HepG2 (cell line): ENCODE data around the gene ZNF48. TPM values are rescaled to one million over a fixed set of nuclear protein-coding genes. Genes with fewer than 3 reads are reported as not detected.
A peak's percentile ranks its signal among the peaks of the same experiment; 100 is the strongest.

ENCODE experiments used
- AGO2 ChIP-seq: fragments of 200-400 bp; formaldehyde crosslinking; optimal IDR thresholded peaks from 2 replicates; pipeline ENCODE3; 2017; ENCODE audit warnings: mild to moderate bottlenecking, low read depth, low read length, moderate library complexity
- CHCHD3 ChIP-seq: sonication (generic); formaldehyde crosslinking; IDR thresholded peaks from 2 replicates; pipeline ENCODE4 v1.8.0; 2022; ENCODE audit warnings: mild to moderate bottlenecking, missing genetic modification reagents, moderate library complexity
- ERF ChIP-seq: IDR thresholded peaks from 2 replicates; pipeline ENCODE4 v1.6.1; 2018; ENCODE audit warnings: missing biosample characterization, missing genetic modification reagents
- FLYWCH1 ChIP-seq: sonication (generic); formaldehyde crosslinking; IDR thresholded peaks from 2 replicates; pipeline ENCODE4 v1.8.1; 2023; ENCODE audit warnings: mild to moderate bottlenecking, missing genetic modification reagents
- NPAS2 ChIP-seq: sonication (generic); formaldehyde crosslinking; IDR thresholded peaks from 2 replicates; pipeline ENCODE4 v1.8.0; 2022; ENCODE audit warnings: mild to moderate bottlenecking, missing genetic modification reagents, borderline replicate concordance
- NR3C1 ChIP-seq: sonication (generic); formaldehyde crosslinking; IDR thresholded peaks from 2 replicates; pipeline ENCODE4 v1.4.0; 2020; ENCODE audit warnings: missing genetic modification reagents
- PAX8 ChIP-seq: sonication (generic); formaldehyde crosslinking; IDR thresholded peaks from 2 replicates; pipeline ENCODE4 v1.8.0; 2022; ENCODE audit warnings: mild to moderate bottlenecking, missing genetic modification reagents, borderline replicate concordance
- RERE ChIP-seq: IDR thresholded peaks from 2 replicates; pipeline ENCODE4 v1.6.1; 2016; ENCODE audit warnings: low read depth, missing genetic modification reagents, missing compliant biosample characterization
- RFXAP ChIP-seq: sonication (generic); formaldehyde crosslinking; IDR thresholded peaks from 2 replicates; pipeline ENCODE4 v1.4.0; 2020; ENCODE audit warnings: missing genetic modification reagents, borderline replicate concordance
- TEF ChIP-seq: sonication (generic); formaldehyde crosslinking; IDR thresholded peaks from 2 replicates; pipeline ENCODE4 v1.5.0; 2020; ENCODE audit warnings: missing genetic modification reagents
- ZNF318 ChIP-seq: sonication (generic); formaldehyde crosslinking; IDR thresholded peaks from 2 replicates; pipeline ENCODE4 v1.4.0; 2020; ENCODE audit warnings: mild to moderate bottlenecking, missing genetic modification reagents
- ZNF619 ChIP-seq: sonication (generic); formaldehyde crosslinking; IDR thresholded peaks from 2 replicates; pipeline ENCODE4 v1.4.0; 2020; ENCODE audit warnings: mild to moderate bottlenecking, missing genetic modification reagents
- ZNF644 ChIP-seq: IDR thresholded peaks from 2 replicates; pipeline ENCODE4 v1.6.1; 2016; ENCODE audit warnings: low read depth
- ZNF724P ChIP-seq: sonication (generic); formaldehyde crosslinking; IDR thresholded peaks from 2 replicates; pipeline ENCODE4 v1.8.0; 2022; ENCODE audit warnings: missing genetic modification reagents, borderline replicate concordance
- ZNF788 ChIP-seq: sonication (generic); formaldehyde crosslinking; IDR thresholded peaks from 2 replicates; pipeline ENCODE4 v1.5.0; 2020; ENCODE audit warnings: mild to moderate bottlenecking, missing genetic modification reagents, borderline replicate concordance
- polyA plus RNA-seq, 8 experiments: library from polyadenylated mRNA; depleted of rRNA in 3 of 8; stranded (reverse) in 7 of 8; unstranded in 1 of 8; fragments of >200 nt; fragmentation: Illumina TruSeq in 4 of 8; extraction: Trizol in 4 of 8; gene quantifications; 2 replicates each; pipeline versions ENCODE4 v1.2.1 to v1.2.3, GENCODE V29; 2011 to 2016; ENCODE audit warnings: low read depth in 4 of 8, missing spikeins in 1 of 8, mixed read lengths in 1 of 8; ENCODE audit not compliant: insufficient read depth in 1 of 8
- total RNA-seq, 5 experiments: library from RNA; depleted of rRNA; stranded (reverse); fragments of >200 nt; fragmentation: Illumina TruSeq; extraction: Trizol; gene quantifications; 2 replicates each; pipeline ENCODE4 v1.2.3, GENCODE V29; 2016; ENCODE audit warnings: low read depth in 1 of 5

ZNF48 gene
- total and polyA plus RNA-seq, 2 of the 13 experiments (the other 11 are each of a cell fraction or from before 2014, with no cell fraction given) = 9.9 to 12.3 TPM

GRCh38 chr16:30371248-30371816 lies 23.9 kb upstream of the ZNF48 start (continued):
- no peak for TF ChIP-seq ZNF318
- TF ChIP-seq ZNF644 (CRISPR knock-in tag) = no peak
- TF ChIP-seq ZNF619 (CRISPR knock-in tag) = 0 out of 2 replicates have a peak, but pooled peaks have one; percentile 51
- no peak for TF ChIP-seq RERE (CRISPR knock-in tag)
- no peak for TF ChIP-seq PAX8
- no peak for TF ChIP-seq CHCHD3 (CRISPR knock-in tag)
- TF ChIP-seq ERF (CRISPR knock-in tag) = 0 out of 2 replicates have a peak, but pooled peaks have one; percentile 4
- no peak for TF ChIP-seq AGO2
- TF ChIP-seq RFXAP = no peak
- no peak for TF ChIP-seq NR3C1
- TF ChIP-seq FLYWCH1 (CRISPR knock-in tag) = no peak
- TF ChIP-seq ZNF724P (CRISPR knock-in tag) = no peak
- TF ChIP-seq NPAS2 (CRISPR knock-in tag) = no peak
- TF ChIP-seq TEF (CRISPR knock-in tag) = no peak
- TF ChIP-seq ZNF788 (CRISPR knock-in tag) = 0 out of 2 replicates have a peak, but pooled peaks have one; percentile 5
